DOHH2 (cell line): ENCODE measurements around the gene P4HTM.

Source experiments
- H3F3A ChIP-seq: fragments of 200-600 bp; sonication (generic), shearing (Covaris generic); 2 replicates; pipeline ENCODE4 v1.6.0; 2016; ENCODE audit warnings: antibody characterized with exemption, mild to moderate bottlenecking; ENCODE audit not compliant: control insufficient read depth, insufficient read depth
- H3K27ac ChIP-seq: fragments of 200-600 bp; sonication (generic); 2 replicates; pipeline ENCODE4 v1.5.1; 2014; ENCODE audit warnings: low read depth, mild to moderate bottlenecking, low read length, moderate library complexity
- H3K27me3 ChIP-seq: fragments of 200-600 bp; sonication (generic); 2 replicates; pipeline ENCODE4 v1.6.1; 2014; ENCODE audit warnings: mild to moderate bottlenecking, low read length, mixed read lengths; ENCODE audit not compliant: control insufficient read depth
- H3K36me3 ChIP-seq: fragments of 200-600 bp; sonication (generic); 2 replicates; pipeline ENCODE4 v1.6.1; 2014; ENCODE audit warnings: mild to moderate bottlenecking, low read length, moderate library complexity, mixed read lengths; ENCODE audit not compliant: control insufficient read depth
- H3K4me1 ChIP-seq: fragments of 200-600 bp; sonication (generic); 2 replicates; pipeline ENCODE4 v1.6.1; 2014; ENCODE audit warnings: mild to moderate bottlenecking, low read length, mixed read lengths; ENCODE audit not compliant: control insufficient read depth
- H3K4me2 ChIP-seq: fragments of 200-600 bp; sonication (generic); 2 replicates; pipeline ENCODE4 v1.6.0; 2014; ENCODE audit warnings: mild to moderate bottlenecking, low read length, moderate library complexity
- H3K4me3 ChIP-seq: fragments of 200-600 bp; sonication (generic); 2 replicates; pipeline ENCODE4 v1.5.1; 2014; ENCODE audit warnings: mild to moderate bottlenecking, low read length, mixed read lengths
- H3K79me2 ChIP-seq: fragments of 200-600 bp; sonication (generic); 2 replicates; pipeline ENCODE4 v1.6.1; 2014; ENCODE audit warnings: mild to moderate bottlenecking, low read length, mixed read lengths; ENCODE audit not compliant: control insufficient read depth
- H3K9me2 ChIP-seq: fragments of 200-600 bp; sonication (generic); replicated peaks from 2 replicates; pipeline ENCODE4 v1.6.1; 2014; ENCODE audit warnings: mild to moderate bottlenecking, low read length, mixed read lengths; ENCODE audit not compliant: control insufficient read depth
- H3K9me3 ChIP-seq: fragments of 200-600 bp; sonication (generic); 2 replicates; pipeline ENCODE4 v1.6.1; 2014; ENCODE audit warnings: antibody characterized with exemption, low read length, mixed read lengths; ENCODE audit not compliant: control insufficient read depth, insufficient read depth
- H4K20me1 ChIP-seq: fragments of 200-600 bp; sonication (generic); 2 replicates; pipeline ENCODE4 v1.6.0; 2014; ENCODE audit warnings: low read depth, mild to moderate bottlenecking, antibody characterized with exemption, low read length, moderate library complexity; ENCODE audit not compliant: control insufficient read depth, insufficient read depth
- CTCF ChIP-seq: fragments of 200-600 bp; sonication (generic); IDR thresholded peaks from one replicate; pipeline ENCODE4 v1.5.1; 2014; ENCODE audit warnings: antibody characterized with exemption, mild to moderate bottlenecking, low read depth, low read length; ENCODE audit not compliant: poor library complexity, severe bottlenecking
- EZH2phosphoT487 ChIP-seq: fragments of 200-600 bp; sonication (generic); IDR thresholded peaks from 2 replicates; pipeline ENCODE4 v1.6.1; 2017; ENCODE audit warnings: borderline replicate concordance, mild to moderate bottlenecking, antibody characterized with exemption, low read length, moderate library complexity, mixed read lengths

Gene P4HTM

GRCh38 chr3:48980295-48980694 lies 9.7 kb upstream of the P4HTM start:
- TF ChIP-seq CTCF (no peak), EZH2phosphoT487 (no peak)
- H3K36me3 ChIP-seq, result peaks cover 84% of the 10 kb centered on the region
- 0 out of 2 replicates have a peak, but pooled peaks cover 4% of the 10 kb centered on the region for H3F3A ChIP-seq

GRCh38 chr3:48982016-48982415 lies 8.0 kb upstream of the P4HTM start:
- Histone ChIP-seq H3K27me3 (no peaks in the 10 kb centered on the region), H3K4me3 (no peak overlapping the region), H3K79me2 (no peaks in the 10 kb centered on the region; the same call in 1 of the 2 replicates), H3K4me2 (no peak overlapping the region), H3K9me2 (no peaks in the 10 kb centered on the region), H3K27ac (no peak overlapping the region), H3F3A (peaks cover 12% of the 10 kb centered on the region), H4K20me1 (no peaks in the 10 kb centered on the region), H3K4me1 (no peaks in the 10 kb centered on the region), H3K9me3 (no peaks in the 10 kb centered on the region), H3K36me3 (peaks cover 84% of the 10 kb centered on the region)
- no peak for TF ChIP-seq CTCF

More at GRCh38 chr3:48980295-48980694, 9.7 kb upstream of the P4HTM start:
- no peaks in the 10 kb centered on the region for H3K9me2 ChIP-seq
- no peaks in the 10 kb centered on the region for H3K4me1 ChIP-seq
- H4K20me1 ChIP-seq, result no peaks in the 10 kb centered on the region
- no peaks in the 10 kb centered on the region for H3K27me3 ChIP-seq
- H3K4me2 ChIP-seq, result no peak overlapping the region
- no peak overlapping the region for H3K4me3 ChIP-seq
- no peak overlapping the region for H3K27ac ChIP-seq
- no peaks in the 10 kb centered on the region for H3K9me3 ChIP-seq
- no peaks in the 10 kb centered on the region; the same call in 1 of the 2 replicates for H3K79me2 ChIP-seq

GRCh38 chr3:48982686-48983085 lies 7.4 kb upstream of the P4HTM start:
- Histone ChIP-seq H3F3A (peaks cover 12% of the 10 kb centered on the region), H3K9me2 (no peaks in the 10 kb centered on the region), H3K27ac (no peak overlapping the region), H3K36me3 (peaks cover 77% of the 10 kb centered on the region), H3K4me1 (no peaks in the 10 kb centered on the region), H3K9me3 (no peaks in the 10 kb centered on the region), H3K4me2 (no peak overlapping the region), H3K4me3 (no peak overlapping the region), H3K27me3 (no peaks in the 10 kb centered on the region), H3K79me2 (no peaks in the 10 kb centered on the region; the same call in 1 of the 2 replicates), H4K20me1 (no peaks in the 10 kb centered on the region)
- TF ChIP-seq EZH2phosphoT487 (no peak), CTCF (no peak)

GRCh38 chr3:48983096-48983495 lies 6.9 kb upstream of the P4HTM start:
- H3K27ac ChIP-seq, result no peak overlapping the region
- no peaks in the 10 kb centered on the region for H3K9me2 ChIP-seq
- H3K9me3 ChIP-seq, result no peaks in the 10 kb centered on the region
- no peak overlapping the region for H3K4me3 ChIP-seq
- no peak overlapping the region for H3K4me2 ChIP-seq
- H3F3A ChIP-seq, result peaks cover 12% of the 10 kb centered on the region
- no peaks in the 10 kb centered on the region; the same call in 1 of the 2 replicates for H3K4me1 ChIP-seq
- H3K79me2 ChIP-seq, result no peaks in the 10 kb centered on the region; the same call in 1 of the 2 replicates
- no peaks in the 10 kb centered on the region for H3K27me3 ChIP-seq
- no peaks in the 10 kb centered on the region for H4K20me1 ChIP-seq
- peaks cover 74% of the 10 kb centered on the region for H3K36me3 ChIP-seq
- TF ChIP-seq CTCF, result no peak
- no peak for TF ChIP-seq EZH2phosphoT487
